Measurements from ENCODE around the gene MAFG.

MAFG gene

DNA sequence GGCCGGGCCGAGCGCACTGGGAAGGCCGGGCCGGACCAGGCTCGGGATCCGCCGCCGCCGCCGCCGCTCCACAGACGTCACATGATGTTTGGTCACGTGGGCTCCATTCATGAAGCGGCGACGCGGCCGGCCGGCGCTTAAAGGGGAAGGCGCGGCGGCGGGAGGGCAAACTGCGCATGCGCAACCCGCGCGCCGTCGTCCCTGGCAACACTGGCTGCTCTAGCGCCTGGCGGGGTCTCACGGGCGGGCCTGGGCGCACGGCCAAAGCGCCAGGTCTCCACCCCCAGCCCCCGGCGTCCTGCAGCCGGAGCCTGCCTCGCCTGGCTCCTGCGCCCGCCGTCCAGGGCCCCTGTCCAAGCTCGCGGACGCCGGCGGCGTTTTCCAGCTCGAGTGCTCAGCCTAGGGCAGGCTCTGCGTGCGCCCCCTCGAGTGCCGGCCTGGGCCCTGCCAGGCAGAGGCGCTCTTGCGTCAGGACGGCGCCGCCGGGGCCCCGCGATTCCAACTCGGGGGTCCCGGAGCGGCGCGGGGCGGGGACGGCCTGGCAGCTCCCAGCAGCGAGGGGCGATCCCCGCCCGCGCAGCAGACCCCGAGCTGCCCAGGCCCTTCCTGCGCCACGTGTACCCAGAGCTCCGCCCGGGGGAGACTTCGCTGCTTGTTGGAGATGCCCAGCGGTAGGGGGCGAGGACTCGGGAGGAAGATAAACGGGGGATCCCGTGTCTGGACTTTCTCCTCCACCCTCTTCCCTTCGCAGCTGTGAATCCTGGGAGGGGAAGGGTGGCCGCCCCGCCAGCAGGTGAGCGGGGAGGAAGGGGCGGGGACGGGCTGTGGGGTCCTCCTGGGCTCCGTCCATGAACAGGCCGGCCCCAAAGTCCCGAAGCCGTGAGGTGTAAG lies at the start of gene MAFG:
TSS of gene MAFG (minus strand) at position 83 of the 891 bp plus-strand sequence. CDS start 4,550 bp downstream, outside the sequence.
- peak; percentile 88 for DNase-seq

DNA sequence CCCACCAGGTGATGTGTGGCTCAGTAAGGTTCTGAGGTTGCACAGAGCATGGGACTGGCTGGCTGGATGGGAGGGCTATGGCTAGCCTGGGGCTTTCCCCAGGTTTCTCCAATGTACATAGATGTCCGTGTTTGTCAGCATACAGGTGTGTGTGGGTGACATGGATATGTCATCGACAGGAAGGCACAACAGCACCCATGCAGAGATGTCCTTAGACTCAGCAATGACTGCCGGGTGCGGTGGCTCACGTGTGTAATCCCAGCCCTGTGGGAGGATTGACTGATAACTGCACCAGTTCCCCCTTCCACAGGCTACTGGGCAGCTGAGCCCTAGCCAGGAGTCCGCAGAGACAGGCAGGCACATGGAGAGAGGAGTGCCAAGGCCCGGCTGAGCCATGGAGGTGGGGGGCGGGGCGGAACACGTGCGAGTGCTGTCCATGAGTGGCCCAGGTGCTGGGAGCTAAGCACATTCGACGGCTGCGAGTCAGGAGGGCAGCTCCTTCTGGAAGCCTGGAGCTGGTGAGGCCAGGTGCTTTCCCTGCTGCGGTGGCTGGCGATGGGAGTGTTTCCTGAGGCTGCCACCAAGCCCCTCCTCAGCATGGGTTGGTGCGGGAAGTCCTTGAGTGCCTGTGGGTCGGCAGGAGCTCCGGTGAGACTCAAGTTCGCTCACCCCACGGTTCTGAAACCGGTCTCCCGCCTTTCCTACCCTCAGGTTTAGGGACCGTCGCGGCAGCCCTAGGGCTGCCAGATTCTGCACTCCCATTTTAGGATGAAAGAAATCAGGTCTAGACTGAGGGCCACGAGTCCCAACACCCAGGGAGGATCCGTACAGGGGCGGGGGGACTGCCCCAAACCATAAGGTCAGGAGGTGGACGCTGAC lies 49.0 kb upstream of the MAFG start:
- peak; percentile 39 for DNase-seq

DNA sequence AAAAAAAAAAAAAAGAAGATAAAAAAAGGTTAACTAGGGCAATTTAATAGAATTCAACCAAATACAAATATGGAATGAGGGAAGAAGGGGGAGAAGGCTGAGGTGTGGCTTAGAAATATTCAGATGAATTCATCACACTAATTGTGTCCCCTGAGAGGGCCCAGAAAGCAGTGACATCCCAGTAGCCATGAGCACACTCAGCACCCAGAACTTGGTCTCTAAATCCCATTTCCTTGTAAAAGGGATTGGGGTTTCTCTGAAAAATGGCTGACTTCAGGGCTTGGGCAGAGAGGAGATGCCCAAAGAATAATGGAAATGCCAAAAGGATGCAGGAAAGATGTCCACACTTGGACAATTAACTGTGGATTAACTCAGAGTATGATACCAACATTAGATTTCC lies 45.9 kb upstream of the MAFG start:
- DNase-seq, result no peak

DNA sequence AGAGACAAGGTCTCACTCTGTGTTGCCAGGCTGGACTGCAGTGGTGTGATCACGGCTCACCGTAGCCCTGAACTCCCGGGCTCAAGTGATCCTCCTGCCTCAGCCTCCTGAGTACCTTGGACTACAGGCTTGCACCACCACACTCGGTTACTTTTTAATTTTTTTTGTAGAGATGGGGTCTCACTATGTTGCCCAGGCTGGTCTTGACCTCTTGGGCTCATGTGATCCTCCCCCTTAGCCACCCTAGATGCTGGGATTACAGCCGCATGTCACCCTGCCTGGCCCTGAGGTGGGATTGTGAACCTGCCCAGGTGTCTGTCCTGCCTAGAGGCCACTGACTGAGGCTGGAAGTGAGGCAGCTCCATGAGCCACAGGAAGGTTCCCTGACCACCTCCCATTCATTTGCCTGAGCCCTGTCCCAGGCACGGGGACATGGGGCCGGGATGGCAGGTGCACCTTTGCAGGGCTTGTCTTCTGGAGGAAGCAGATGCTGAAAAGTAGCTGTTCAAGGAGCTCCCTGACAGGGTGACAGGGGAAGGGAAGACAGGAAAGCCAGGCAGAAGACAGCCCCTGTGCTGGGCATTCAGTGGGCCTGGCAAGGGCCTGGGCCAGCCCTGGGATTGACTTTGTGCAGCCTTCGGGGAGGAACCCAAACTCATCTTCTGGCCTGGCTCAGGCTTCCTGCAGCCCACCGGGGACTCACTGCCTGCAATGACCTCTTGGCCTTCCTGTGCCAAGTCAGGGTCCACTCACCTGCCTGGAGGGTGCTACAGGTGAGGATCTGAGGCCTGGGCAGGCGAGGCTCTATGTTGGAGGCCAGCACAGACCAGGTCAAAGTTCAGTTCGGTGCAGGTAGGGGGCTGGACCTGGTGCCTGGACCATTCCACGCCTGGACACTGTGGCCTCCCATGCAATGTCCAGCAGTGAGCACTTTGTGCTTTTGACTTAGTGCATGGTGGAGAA lies 41.6 kb upstream of the MAFG start:
- DNase-seq, result no peak

DNA sequence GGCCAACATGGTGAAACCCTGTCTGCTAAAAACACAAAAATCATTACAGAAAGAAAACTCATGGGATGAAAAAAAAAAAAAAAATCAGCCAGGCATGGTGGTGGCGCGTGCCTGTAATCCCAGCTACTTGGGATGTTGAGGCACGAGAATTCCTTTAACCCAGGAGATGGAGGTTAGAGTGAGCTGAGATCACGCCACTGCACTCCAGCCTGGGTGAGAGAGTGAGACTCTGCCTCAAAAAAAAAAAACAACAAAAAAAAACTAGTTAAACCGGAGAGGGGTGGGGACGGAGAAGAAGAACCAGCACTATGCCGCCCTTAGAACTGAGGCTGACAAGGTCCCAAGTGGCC lies 40.8 kb upstream of the MAFG start:
- DNase-seq, result no peak

DNA sequence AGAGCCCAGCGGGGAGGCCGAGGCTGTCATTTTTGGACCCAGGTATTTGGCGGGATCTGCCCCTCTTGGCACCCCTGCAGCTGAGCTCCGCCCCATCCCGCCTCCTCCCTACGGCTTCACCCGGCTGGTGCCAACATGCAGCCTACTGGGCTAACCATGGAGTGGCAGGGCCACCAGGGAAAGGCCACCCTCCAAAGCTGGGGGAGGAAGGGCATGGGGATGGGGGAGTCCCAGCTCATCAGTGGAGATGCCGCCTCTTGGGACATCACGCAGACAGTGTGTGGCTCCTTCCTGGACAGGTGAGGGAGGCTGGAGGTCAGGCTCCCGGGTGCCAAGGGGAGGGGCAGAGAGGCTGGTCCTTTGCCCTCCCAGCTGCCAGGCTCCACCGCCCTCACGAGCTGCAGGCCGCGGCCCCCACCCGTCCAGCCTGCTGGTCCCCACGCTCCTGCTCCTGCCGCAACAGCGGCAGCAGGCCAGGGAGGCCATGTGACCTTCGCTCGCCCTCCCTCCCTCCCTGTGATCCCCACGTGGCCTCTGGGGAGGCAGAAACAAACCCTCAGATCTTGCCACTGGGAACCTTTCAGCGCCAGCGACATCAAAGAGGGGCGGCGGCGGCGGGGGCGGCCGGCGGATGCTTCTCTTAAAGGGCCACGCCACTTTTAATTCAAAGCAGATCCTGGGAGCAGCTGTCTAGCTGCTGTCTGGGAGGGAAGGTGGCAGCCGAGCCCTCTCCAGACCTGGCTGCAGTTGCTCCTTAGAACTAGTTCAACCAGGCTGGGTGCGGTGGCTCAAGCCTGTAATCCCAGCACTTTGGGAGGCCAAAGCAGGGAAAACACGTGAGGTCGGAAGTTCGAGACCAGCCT lies 40.2 kb upstream of the MAFG start:
- peak; percentile 89 for DNase-seq

DNA sequence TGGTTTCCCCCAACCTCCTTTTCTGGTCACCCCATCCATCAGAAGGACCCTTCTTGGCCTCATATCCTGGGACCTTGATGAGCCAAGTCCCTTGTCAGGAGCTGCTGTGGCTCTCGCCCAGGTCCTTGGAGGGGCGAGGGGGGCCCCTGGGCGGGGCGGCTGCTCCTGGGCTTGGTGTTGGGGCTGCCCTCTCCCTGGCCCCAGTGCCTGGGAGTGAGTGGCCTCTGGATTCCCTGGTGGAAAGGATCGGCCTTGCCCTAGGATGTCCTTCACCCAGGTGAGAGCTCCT lies 39.7 kb upstream of the MAFG start:
- DNase-seq, result no peak

DNA sequence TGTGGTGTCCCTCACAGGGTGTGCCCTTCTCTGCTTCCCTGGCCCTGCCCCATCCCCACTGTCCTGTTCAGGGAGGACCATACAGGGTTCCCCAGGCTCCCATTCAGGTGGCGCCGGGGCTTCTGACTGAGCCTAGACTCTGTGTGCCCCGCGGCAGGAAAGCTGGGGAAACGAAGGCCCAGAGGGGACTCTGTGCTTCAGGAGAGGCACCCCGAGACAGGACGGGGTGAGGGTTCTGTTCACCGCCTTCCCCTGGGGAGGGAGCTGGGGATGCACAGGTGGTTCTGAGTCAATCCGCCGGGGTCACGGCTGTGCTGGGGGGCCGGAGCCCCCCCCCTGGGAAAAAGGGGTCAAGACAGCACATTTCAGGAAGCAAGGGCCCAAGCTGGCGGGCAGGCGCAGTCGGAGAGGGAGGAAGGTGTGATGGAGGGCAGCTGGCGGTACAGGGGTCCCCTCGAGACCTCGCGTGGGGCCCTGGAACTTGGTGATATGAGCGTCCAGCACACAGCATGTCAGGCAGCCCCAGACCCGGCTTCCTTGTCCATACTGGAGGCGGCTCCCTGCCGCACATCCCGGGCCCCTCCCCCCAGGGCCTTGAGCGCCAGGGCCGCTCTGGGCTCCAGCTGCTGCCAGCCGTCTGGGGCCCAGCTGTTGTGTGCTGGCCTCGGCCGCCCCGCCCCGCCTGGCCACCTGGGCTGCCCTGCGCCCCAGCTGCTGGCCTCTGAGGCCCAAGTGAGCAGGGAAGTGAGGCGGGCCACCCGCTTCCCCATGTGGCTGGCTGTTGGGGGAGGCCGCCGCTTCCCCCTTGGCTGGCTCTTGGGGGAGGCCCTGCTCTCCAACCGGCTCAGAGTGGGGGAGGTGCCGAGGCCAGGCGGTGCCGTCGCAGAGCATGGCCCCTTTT lies 39.1 kb upstream of the MAFG start:
- DNase-seq, result no peak

DNA sequence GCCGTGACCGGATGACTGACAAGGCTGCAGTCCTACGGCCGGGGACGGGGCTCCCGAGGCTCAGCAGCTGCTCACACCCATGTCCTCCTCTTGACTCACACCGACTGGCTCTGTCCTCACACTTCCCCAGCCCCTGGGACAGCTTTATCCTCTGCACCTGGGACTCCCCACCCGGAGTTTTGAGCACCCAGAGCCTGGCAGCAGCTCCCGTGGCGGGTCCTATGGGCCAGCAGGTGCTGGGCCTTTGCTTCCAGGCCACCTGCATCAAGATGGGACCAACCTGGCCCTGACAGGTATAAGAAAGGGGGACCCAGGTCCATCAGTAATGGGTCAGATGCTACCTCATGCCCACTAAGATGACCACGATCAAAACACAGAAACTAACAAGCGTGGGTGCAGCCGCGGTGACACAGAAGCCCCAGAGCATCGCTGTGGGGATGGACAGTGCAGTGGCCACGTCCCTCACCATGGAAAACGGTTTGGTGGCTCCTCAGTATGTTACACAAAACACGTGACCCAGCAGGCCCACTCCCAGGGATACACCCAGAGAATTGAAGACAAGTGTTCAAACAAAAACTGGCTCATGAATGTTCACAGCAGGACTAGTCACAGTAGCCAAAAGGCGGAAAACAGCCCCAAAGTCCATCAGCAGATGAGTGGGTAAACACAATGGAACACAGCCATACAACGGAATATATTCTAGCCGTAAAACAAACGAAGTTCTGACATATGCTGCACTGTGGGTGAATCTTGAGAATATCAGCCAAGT lies 36.7 kb upstream of the MAFG start:
- no peak for DNase-seq

DNA sequence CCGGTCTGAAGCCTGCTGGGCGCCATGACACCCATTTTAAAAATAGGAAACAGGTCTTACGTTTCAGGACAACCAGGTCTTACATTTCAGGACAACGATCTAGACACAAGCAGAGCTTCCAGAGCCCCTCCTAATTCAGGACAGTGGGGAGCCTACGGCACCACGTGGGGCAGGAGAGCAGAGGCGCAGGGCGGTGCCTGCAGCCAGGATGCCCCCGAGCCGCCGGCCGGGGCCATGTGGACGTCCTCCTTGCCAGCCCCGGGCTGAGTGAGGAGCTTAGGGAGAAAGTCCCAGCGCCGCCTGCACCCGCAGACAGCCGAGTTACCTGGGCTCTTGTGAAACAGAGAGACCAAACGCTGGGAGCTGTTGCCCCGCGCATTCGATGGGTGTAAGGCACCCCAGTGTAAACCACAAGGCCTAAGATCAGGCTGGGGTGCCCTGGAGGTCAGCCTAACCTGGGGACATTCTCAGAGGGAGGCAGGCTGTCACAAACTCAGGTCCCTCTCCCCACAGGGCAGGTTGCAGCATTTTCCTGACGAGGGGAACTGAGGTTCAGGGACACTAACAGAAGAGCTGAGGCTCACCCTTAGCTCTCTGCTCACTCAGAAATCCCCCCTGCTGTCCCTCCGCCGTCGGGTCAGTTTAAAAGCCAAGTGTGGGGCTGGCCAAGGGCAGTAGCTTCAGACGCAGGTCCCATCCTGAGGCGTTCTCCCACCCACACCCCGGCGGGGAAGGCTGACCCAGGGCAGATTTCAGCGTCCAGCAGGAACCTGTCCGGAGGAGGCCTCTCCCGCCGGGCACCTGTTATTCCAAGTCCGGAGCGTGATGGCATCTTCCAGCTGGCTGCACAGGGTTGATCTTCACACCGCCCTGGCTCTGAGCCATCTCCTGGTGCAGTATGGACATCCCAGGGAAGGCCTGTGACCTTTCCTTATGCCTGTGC lies 35.2 kb upstream of the MAFG start:
- DNase-seq, result no peak

DNA sequence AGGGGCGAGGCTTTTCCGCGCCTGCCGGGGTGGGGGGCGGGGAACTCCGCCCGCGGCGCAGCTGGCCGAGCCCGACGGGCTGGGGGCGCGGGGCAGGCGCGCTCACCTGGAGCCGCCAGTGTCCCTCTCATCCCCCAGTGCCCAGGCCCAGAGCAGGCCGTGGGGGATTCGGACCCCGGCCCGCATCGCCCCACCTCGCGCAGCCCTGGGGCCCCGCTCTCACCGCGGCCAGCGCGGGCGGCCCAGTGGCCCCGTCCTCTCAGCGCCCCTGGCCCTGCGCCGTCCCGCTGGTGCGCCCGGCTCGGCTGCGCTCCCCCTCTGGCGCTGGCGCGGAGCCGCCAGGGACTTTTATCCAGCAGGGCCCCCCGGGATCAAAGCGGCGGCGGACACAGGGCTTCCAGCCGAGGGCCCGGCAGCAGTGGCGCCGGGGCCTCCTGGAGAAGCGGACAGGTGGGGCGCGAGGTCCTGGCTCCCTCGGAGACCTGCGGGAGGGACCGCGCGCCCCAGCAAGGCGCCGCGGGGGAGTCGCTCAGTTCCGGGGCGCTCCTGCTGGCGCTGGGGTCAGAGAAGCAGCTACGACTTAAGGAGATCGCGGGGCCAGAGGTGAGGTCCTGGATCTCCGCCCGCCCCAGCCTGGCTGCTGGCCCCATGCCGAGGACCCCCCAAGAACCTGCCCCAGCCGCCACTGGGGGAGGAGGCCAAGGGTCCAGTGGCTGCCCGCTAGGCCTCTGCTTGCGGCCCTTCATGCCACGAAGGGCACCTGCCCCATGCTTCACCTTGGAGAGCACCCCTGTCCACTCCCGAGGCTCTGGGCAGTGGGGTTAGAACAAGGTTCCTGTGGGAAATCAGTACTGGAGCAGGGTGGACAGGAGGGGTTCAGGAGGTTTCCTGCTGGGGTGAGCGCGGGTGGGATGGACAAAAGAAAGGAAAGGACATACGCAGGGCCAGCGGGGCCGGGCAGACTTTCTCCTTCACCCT lies 34.3 kb upstream of the MAFG start:
- DNase-seq, result no peak

DNA sequence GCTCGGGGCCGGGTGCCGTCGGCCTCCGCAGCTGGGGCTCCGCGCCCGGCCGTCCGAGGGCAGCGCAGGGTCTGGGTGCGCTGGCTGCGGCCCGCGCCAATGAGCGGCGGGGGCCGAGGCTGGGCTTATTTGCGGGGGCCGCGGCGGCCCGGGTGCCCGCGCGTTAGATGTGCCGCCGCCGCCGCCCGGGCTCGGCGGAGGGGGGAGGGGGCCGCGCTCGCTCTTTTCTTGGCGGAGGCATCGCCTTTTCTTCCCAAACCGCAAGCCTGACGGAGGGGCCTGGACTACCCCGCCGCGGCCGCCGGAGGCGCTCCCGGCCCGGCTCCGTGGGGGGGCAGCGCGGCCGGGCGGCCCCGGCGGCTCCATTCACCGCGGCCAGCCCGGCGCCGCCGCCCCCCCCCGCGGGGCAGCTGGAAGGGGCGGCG lies 33.6 kb upstream of the MAFG start, which contains the start of gene NOTUM:
TSS of gene NOTUM (minus strand) at position 101 of the 425 bp plus-strand sequence. CDS start 278 bp downstream, outside the sequence.
- no peak for DNase-seq

DNA sequence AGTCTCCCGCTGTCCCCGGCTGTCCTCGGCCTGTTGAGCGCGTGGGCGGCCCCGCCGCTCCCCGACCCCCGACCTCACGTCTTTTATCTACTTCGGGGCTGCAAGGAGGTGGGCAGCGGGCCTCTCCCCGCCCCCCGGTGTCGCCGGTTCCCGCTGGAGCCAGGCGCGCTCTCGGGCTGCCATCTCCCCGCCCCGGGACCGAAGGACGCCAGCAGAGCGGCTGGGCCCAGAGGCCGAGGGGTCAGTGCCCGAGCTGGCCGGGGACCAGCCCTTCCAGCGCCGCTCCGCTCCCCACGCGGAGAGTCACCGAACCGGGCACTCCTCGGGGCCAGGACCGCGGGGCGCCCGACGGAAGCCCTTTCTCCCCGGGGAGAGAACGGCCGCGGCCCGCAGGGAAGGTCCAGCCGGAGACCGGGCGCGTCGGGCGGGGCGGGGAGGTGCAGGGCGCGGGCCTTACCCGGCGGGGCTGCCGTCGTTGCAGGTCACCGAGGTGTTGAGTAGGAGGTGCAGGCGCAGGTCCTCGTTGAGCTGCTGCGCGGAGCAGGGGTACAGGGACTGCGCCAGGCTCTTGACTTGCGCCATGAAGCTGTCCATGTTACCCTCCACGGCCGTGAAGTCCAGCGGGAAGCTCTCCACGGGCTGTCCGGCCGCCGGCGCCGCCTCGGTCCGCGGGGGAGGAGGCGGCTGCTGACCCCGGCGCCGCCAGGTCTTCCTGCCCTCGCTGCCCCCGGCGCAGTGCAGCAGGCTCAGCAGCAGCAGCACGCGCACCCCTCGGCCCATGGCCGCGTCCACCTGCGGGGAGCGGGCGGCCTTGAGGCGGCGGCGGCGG lies 32.8 kb upstream of the MAFG start:
- no peak for DNase-seq

DNA sequence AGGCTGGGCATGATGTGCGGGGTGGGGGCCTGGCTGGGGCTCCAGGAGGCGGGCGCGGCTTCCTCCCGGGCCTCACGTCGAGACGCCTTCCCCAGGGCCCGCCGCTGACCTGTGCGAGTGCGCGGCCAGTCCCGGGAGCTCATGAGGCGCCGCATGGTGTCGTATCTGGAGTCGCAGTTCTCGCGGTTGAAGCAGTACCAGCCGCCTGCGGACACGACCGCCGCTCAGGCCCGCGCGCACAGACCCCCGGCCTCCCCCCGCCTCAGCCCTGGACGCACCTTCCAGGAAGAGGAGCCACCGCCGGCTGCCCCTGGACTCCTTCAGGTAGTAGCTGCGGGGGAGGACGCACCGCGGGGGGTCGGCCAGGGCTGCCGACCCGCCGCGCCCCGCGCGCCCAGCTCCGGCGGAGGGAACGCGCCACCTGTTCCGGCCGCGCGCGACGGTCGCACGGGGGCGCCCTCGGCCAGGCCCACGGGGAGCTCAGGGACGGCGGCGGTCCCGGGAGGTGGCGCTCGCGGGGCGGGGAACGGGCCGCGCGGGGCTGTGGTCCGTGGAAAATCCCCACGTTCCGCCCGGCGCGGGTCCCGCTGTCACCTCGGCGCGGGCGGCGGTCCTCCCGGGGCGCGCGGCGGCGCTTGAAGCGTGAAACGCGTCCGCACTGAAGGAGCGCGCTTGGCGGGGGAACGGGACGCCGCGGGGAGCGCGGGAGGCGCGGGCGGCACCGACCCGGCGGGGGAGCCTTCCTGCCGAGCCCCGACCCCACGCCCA lies 32.0 kb upstream of the MAFG start:
- peak; percentile 80 for DNase-seq

DNA sequence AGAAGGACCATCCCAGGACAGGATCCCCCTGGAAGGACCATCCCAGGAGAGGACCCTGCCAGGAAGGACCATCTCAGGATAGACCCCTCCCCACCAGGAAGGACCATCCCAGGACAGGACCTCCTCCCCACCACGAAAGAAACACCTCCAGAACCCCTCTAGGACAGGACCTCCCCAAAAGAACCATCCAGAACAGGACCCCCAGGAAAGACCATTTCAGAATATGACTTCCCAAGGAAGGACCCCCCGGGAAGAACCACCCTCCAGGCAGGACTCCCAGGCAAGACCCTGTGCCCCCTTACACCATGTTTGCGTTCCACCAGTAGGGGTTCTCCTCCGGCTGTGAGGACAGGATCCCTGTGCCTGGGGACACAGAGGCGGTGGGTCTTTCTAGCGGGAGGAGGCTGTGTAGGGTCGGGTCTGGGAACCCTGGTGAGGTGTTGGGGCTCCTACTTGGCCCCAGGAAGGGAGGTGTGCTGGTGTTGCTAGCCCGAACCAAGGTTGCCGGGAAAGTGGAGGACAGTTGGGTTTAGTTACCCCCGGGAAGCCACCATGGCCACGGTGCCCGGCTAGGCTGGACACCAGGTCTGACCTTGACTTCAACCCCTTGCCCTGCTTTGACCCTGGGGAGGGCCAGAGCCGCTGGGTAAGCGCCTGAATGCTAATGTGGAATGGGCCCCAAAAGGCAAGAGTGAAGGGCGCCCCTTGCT lies 31.3 kb upstream of the MAFG start:
- no peak for DNase-seq

All from stimulated activated CD4-positive, alpha-beta T cell treated with anti-CD3 and anti-CD28 coated beads, Interleukin-4, amount 100 ng/mL, for 24 hours (primary cell).